BJ (cell line): ENCODE data around the gene BCO1. TPM values are rescaled to one million over a fixed set of nuclear protein-coding genes. Genes with fewer than 3 reads are reported as not detected.

ENCODE experiments used
- CTCF ChIA-PET: fragments of 350-600 bp; formaldehyde crosslinking; extraction: SDS; loops from one replicate; lab custom pipeline; 2021; ENCODE audit warnings: antibody characterized with exemption, inconsistent platforms; lab: Yijun Ruan, JAX
- POLR2A ChIA-PET: fragments of 300-600 bp; sonication (Branson Sonifier 250); formaldehyde crosslinking; extraction: SDS; loops from one replicate; lab custom pipeline; 2021; ENCODE audit warnings: antibody characterized with exemption; lab: Charles Lee
- DNase-seq: peaks from one replicate; pipeline ENCODE4 v3.0.0-alpha.2; 2011; ENCODE audit warnings: low read depth
- H3K27me3 ChIP-seq: 2 replicates; pipeline ENCODE4 v1.6.0; 2011; ENCODE audit warnings: low read length; ENCODE audit not compliant: control insufficient read depth, insufficient read depth
- H3K36me3 ChIP-seq: 2 replicates; pipeline ENCODE4 v1.5.1; 2011; ENCODE audit warnings: low read length; ENCODE audit not compliant: control insufficient read depth, insufficient read depth
- H3K4me3 ChIP-seq: 2 replicates; pipeline ENCODE4 v1.5.1; 2011; ENCODE audit warnings: low read depth, mild to moderate bottlenecking, control low read depth, low read length
- polyA plus RNA-seq: library from polyadenylated mRNA; depleted of rRNA; stranded (reverse); fragments of >200 nt; gene quantifications from 2 replicates; pipeline ENCODE4 v1.2.3, GENCODE V29; 2011
- TF ChIP-seq, protein P1 (sequence below): IDR thresholded peaks from 2 replicates; pipeline ENCODE4 v1.5.1; 2011; ENCODE audit warnings: low read depth, mild to moderate bottlenecking, control low read depth, inconsistent platforms, low read length, moderate library complexity; ENCODE audit not compliant: insufficient read depth

The BCO1 gene
- polyA plus RNA-seq, 1 experiment: not detected

DNA sequence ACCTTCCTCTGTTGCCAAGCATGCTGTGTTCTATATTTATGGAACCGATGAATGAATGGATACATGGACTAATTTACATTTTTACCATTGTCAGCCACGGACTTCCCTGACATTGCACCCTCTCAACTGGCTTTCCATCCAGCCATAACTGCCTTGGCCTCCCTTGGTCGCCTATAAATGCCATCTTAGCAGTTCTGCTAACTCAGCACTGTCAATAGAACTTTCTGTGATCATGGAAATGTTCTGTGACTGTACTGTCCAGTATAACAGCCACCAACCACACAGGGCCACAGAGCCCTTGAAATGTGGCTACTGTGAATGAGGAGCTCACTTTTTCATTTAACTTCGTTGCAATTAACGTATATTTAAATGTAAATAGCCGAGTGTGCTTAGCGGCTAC lies 8.7 kb upstream of the BCO1 start:
- H3K4me3 ChIP-seq: no peak overlapping the region
- POLR2A ChIA-PET: no interaction called here
- TF ChIP-seq, protein P1, sequence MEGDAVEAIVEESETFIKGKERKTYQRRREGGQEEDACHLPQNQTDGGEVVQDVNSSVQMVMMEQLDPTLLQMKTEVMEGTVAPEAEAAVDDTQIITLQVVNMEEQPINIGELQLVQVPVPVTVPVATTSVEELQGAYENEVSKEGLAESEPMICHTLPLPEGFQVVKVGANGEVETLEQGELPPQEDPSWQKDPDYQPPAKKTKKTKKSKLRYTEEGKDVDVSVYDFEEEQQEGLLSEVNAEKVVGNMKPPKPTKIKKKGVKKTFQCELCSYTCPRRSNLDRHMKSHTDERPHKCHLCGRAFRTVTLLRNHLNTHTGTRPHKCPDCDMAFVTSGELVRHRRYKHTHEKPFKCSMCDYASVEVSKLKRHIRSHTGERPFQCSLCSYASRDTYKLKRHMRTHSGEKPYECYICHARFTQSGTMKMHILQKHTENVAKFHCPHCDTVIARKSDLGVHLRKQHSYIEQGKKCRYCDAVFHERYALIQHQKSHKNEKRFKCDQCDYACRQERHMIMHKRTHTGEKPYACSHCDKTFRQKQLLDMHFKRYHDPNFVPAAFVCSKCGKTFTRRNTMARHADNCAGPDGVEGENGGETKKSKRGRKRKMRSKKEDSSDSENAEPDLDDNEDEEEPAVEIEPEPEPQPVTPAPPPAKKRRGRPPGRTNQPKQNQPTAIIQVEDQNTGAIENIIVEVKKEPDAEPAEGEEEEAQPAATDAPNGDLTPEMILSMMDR: no peak
- no peaks in the 10 kb centered on the region for H3K36me3 ChIP-seq
- CTCF ChIA-PET: interaction anchor here (0.9 to 1.3 kb wide), 3 partner anchors 21 to 194 kb away, joined by 3 read pairs; partner anchors contain the start of gene ATMIN
- H3K27me3 ChIP-seq: peaks cover 14% of the 10 kb centered on the region
- DNase-seq: no peak

DNA sequence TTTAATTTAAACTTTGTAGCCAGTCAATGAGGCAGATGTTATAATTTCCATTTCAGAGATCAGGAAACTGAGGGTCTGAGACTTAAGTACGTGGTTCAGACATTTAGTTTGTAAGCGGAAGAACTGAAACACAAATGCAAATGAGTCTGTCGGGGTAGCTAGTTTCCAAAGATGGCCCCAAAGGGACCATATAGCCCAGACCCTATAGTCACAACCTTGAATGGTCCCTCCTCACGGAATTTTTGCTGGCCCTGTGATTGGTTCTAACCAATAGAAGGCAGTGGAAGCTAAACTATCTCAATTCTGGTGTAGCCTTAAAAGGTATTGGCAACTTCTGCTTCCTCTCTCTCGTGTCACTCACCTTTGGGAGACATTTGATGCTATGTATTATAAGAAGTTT lies 7.5 kb upstream of the BCO1 start:
- POLR2A ChIA-PET: no interaction called here

DNA sequence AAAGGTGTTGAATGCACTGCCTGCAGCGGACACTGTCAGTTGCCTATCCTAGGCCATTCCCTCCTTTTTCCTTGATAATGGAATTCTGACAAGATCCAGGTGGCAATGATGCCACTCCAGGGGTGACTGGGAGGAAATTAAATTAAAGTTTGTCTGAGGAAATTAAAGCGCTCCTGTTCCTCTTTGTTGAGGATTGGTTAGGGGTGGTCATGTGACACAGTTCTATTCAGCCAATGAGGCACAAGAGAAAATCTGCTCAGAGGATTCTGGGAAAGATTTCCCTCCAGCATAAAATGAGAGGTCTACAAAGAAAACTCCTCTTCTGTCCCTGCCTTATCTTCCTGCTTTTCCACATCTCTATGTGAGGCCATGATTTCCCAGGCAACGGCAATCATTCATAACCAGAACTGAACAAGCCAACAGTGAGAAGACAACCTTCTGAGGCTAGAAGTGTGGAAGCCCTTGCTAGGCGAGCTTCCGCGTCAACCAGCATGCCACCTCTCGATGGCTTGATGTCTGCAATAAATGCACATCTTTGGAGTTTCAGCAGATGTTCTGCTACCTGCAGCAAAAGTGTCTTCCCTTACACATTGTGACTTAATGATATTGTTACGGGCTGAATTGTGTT lies 5.6 kb upstream of the BCO1 start:
- TF ChIP-seq, protein P1: no peak
- ChIA-PET POLR2A (no interaction called here), CTCF (no interaction called here)
- Histone ChIP-seq H3K4me3 (no peak overlapping the region), H3K36me3 (no peaks in the 10 kb centered on the region), H3K27me3 (peaks cover 12% of the 10 kb centered on the region)
- no peak for DNase-seq

More for the DNA sequence above, 7.5 kb upstream of the BCO1 start:
- Histone ChIP-seq H3K36me3 (no peaks in the 10 kb centered on the region), H3K4me3 (no peak overlapping the region), H3K27me3 (peaks cover 12% of the 10 kb centered on the region)
- DNase-seq: no peak
- TF ChIP-seq, protein P1: no peak
- CTCF ChIA-PET: interaction anchor here (0.8 to 1.3 kb wide), 2 partner anchors 10 to 30 kb away, joined by 3 read pairs; no protein-coding TSS in a partner anchor

DNA sequence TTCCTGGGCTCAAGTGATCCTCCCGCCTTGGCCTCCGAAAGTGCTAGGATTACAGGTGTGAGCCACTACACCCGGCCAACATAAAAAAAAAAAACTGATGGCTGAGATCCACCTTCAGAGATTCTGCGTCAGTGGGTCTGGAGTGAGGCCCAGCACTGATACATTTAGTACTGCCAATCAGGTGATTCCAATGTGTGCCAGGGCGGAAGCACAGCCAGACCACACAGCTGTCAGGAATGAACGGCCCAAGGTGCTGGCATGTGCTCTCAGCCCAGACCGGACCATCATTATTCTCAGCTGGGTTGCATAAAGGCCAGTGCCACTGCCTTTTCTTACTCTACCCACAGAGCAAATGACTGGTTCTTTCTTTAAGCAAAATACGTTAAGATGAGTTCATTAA lies 1.2 kb upstream of the BCO1 start:
- DNase-seq: no peak
- TF ChIP-seq, protein P1: no peak
- Histone ChIP-seq H3K27me3 (no peaks in the 10 kb centered on the region), H3K36me3 (no peaks in the 10 kb centered on the region), H3K4me3 (no peak overlapping the region)
- POLR2A ChIA-PET: no interaction called here
- CTCF ChIA-PET: interaction anchor here (2.2 kb wide), 1 partner anchor 24 kb away, joined by 11 read pairs; no protein-coding TSS in a partner anchor

DNA sequence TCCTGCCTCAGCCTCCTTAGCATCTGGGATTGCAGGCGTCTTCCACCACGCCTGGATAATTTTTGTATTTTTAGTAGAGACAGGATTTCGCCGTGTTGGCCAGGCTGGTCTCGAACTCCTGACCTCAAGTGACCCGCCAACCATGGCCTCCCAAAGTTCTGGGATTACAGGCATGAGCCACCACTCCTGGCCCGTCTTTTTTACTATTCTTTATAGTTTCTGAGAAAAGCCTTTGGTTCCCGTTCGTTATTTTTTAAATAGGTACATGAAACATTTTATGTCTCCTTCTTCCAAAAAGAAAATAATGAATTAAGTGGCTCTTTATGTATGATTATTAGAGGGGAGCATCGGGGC lies 570 bp upstream of the BCO1 start:
- Histone ChIP-seq H3K27me3 (no peaks in the 10 kb centered on the region), H3K36me3 (no peaks in the 10 kb centered on the region), H3K4me3 (no peak overlapping the region)
- DNase-seq: no peak
- CTCF ChIA-PET: interaction anchor here (0.6 to 3.1 kb wide), 6 partner anchors 23 to 125 kb away, joined by 3 to 13 read pairs (median 4); no protein-coding TSS in a partner anchor
- TF ChIP-seq, protein P1: no peak
- POLR2A ChIA-PET: interaction anchor here (0.6 kb wide), 2 partner anchors 493 to 623 kb away, joined by 3 to 4 read pairs; no protein-coding TSS in a partner anchor
